HEK293 (cell line): ENCODE results near the gene MPPED2.

Experiments
- CTCF ChIA-PET: fragments of 350-600 bp; formaldehyde crosslinking; extraction: SDS; loops from one replicate; lab custom pipeline; 2021; ENCODE audit warnings: antibody characterized with exemption; lab: Yijun Ruan, JAX
- POLR2A ChIA-PET: fragments of 300-600 bp; formaldehyde crosslinking; extraction: SDS; loops from one replicate; lab custom pipeline; 2020; ENCODE audit warnings: antibody characterized with exemption, inconsistent platforms; lab: Yijun Ruan, JAX
- H3K27ac ChIP-seq: fragments of 200-500 bp; sonication (Bioruptor generic); 2 replicates; pipeline ENCODE4 v1.5.1; 2014; ENCODE audit warnings: low read depth, low read length, control low read depth, inconsistent platforms; ENCODE audit errors: extremely low read depth
- H3K36me3 ChIP-seq, 2 experiments: fragments of 200-500 bp in 1 of 2; sonication (Bioruptor generic) in 1 of 2; 1 replicate in 1 of 2; 2 replicates in 1 of 2; pipeline ENCODE4 v1.5.1; 2014 to 2017; ENCODE audit warnings: inconsistent platforms in 2 of 2, low read length in 2 of 2; ENCODE audit not compliant: control insufficient read depth in 2 of 2, insufficient read depth in 1 of 2
- H3K4me1 ChIP-seq: fragments of 200-500 bp; sonication (Bioruptor generic); 2 replicates; pipeline ENCODE4 v1.5.1; 2014; ENCODE audit warnings: mild to moderate bottlenecking, low read length, inconsistent platforms; ENCODE audit not compliant: control insufficient read depth, insufficient read depth
- H3K4me3 ChIP-seq: 2 replicates; pipeline ENCODE4 v1.5.1; 2011; ENCODE audit warnings: low read depth, mild to moderate bottlenecking, control low read depth, low read length, moderate library complexity
- H3K9me3 ChIP-seq: fragments of 200-500 bp; sonication (Bioruptor generic); 2 replicates; pipeline ENCODE4 v1.5.1; 2014; ENCODE audit warnings: low read depth, low read length, inconsistent platforms; ENCODE audit not compliant: control insufficient read depth, insufficient read depth
- EGR2 ChIP-seq: fragments of 450-650 bp; formaldehyde crosslinking; IDR thresholded peaks from 2 replicates; pipeline ENCODE4 v1.5.1; 2016; ENCODE audit warnings: low read depth, missing biosample characterization, missing genetic modification characterization
- KLF1 ChIP-seq: fragments of 450-650 bp; formaldehyde crosslinking; IDR thresholded peaks from 2 replicates; pipeline ENCODE4 v1.5.1; 2016; ENCODE audit warnings: missing biosample characterization, missing genetic modification characterization
- KLF8 ChIP-seq: fragments of 450-650 bp; formaldehyde crosslinking; IDR thresholded peaks from 2 replicates; pipeline ENCODE4 v1.5.1; 2016; ENCODE audit warnings: missing biosample characterization, missing genetic modification characterization
- MEIS1 ChIP-seq: sonication (generic); formaldehyde crosslinking; IDR thresholded peaks from 2 replicates; pipeline ENCODE4 v1.8.1; 2022; ENCODE audit warnings: missing genetic modification reagents, mild to moderate bottlenecking, borderline replicate concordance
- OVOL3 ChIP-seq: fragments of 450-650 bp; formaldehyde crosslinking; IDR thresholded peaks from 2 replicates; pipeline ENCODE4 v1.5.1; 2016; ENCODE audit warnings: missing biosample characterization, missing genetic modification characterization
- YY1 ChIP-seq: fragments of 450-650 bp; formaldehyde crosslinking; IDR thresholded peaks from 2 replicates; pipeline ENCODE4 v1.5.1; 2018; ENCODE audit warnings: missing biosample characterization, missing genetic modification characterization
- ZBTB20 ChIP-seq: fragments of 450-650 bp; formaldehyde crosslinking; IDR thresholded peaks from 2 replicates; pipeline ENCODE4 v1.5.1; 2016; ENCODE audit warnings: missing biosample characterization, missing genetic modification characterization
- ZNF114 ChIP-seq: fragments of 450-650 bp; formaldehyde crosslinking; IDR thresholded peaks from 2 replicates; pipeline ENCODE4 v1.5.0; 2017; ENCODE audit warnings: missing biosample characterization, missing genetic modification characterization
- ZNF132 ChIP-seq: fragments of 450-650 bp; formaldehyde crosslinking; IDR thresholded peaks from 2 replicates; pipeline ENCODE4 v1.5.1; 2017; ENCODE audit warnings: missing biosample characterization, missing genetic modification characterization, borderline replicate concordance
- ZNF184 ChIP-seq: fragments of 450-650 bp; IDR thresholded peaks from 2 replicates; pipeline ENCODE4 v1.5.1; 2018; ENCODE audit warnings: missing biosample characterization, mild to moderate bottlenecking, missing genetic modification characterization
- ZNF221 ChIP-seq: fragments of 450-650 bp; formaldehyde crosslinking; IDR thresholded peaks from 2 replicates; pipeline ENCODE4 v1.5.1; 2017; ENCODE audit warnings: missing biosample characterization, missing genetic modification characterization, borderline replicate concordance
- ZNF248 ChIP-seq: fragments of 450-650 bp; formaldehyde crosslinking; IDR thresholded peaks from 2 replicates; pipeline ENCODE4 v1.5.1; 2017; ENCODE audit warnings: missing biosample characterization, missing genetic modification characterization
- ZNF302 ChIP-seq: fragments of 450-650 bp; formaldehyde crosslinking; IDR thresholded peaks from 2 replicates; pipeline ENCODE4 v1.5.1; 2016; ENCODE audit warnings: missing biosample characterization, missing genetic modification characterization, low read depth
- ZNF37A ChIP-seq: fragments of 450-650 bp; IDR thresholded peaks from 2 replicates; pipeline ENCODE4 v1.5.1; 2018; ENCODE audit warnings: missing biosample characterization, missing genetic modification characterization
- ZNF404 ChIP-seq: fragments of 450-650 bp; formaldehyde crosslinking; IDR thresholded peaks from 2 replicates; pipeline ENCODE4 v1.5.1; 2017; ENCODE audit warnings: missing biosample characterization, missing genetic modification characterization
- ZNF416 ChIP-seq: fragments of 450-650 bp; formaldehyde crosslinking; IDR thresholded peaks from 2 replicates; pipeline ENCODE4 v1.5.1; 2016; ENCODE audit warnings: missing biosample characterization, missing genetic modification characterization
- ZNF473 ChIP-seq: fragments of 450-650 bp; formaldehyde crosslinking; IDR thresholded peaks from 2 replicates; pipeline ENCODE4 v1.5.1; 2017; ENCODE audit warnings: missing biosample characterization, missing genetic modification characterization
- ZNF514 ChIP-seq: fragments of 450-650 bp; formaldehyde crosslinking; IDR thresholded peaks from 2 replicates; pipeline ENCODE4 v1.5.1; 2016; ENCODE audit warnings: missing biosample characterization, missing genetic modification characterization
- ZNF521 ChIP-seq: fragments of 450-650 bp; formaldehyde crosslinking; IDR thresholded peaks from 2 replicates; pipeline ENCODE4 v1.5.1; 2017; ENCODE audit warnings: missing biosample characterization, mild to moderate bottlenecking, missing genetic modification characterization
- ZNF549 ChIP-seq: fragments of 450-650 bp; IDR thresholded peaks from 2 replicates; pipeline ENCODE4 v1.5.1; 2018; ENCODE audit warnings: missing biosample characterization, missing genetic modification characterization, mild to moderate bottlenecking, inconsistent platforms, moderate library complexity
- ZNF596 ChIP-seq: fragments of 450-650 bp; IDR thresholded peaks from 2 replicates; pipeline ENCODE4 v1.5.0; 2018; ENCODE audit warnings: missing biosample characterization, mild to moderate bottlenecking, missing genetic modification characterization, moderate library complexity
- ZNF600 ChIP-seq: fragments of 450-650 bp; formaldehyde crosslinking; IDR thresholded peaks from 2 replicates; pipeline ENCODE4 v1.5.1; 2016; ENCODE audit warnings: missing biosample characterization, missing genetic modification characterization
- ZNF660 ChIP-seq: fragments of 450-650 bp; IDR thresholded peaks from 2 replicates; pipeline ENCODE4 v1.5.1; 2018; ENCODE audit warnings: missing biosample characterization, mild to moderate bottlenecking, missing genetic modification characterization
- ZNF707 ChIP-seq: fragments of 450-650 bp; formaldehyde crosslinking; IDR thresholded peaks from 2 replicates; pipeline ENCODE4 v1.5.1; 2016; ENCODE audit warnings: missing biosample characterization, missing genetic modification characterization
- ZNF791 ChIP-seq: fragments of 450-650 bp; formaldehyde crosslinking; IDR thresholded peaks from 2 replicates; pipeline ENCODE4 v1.5.1; 2016; ENCODE audit warnings: missing biosample characterization, missing genetic modification characterization
- ZNF792 ChIP-seq: fragments of 450-650 bp; formaldehyde crosslinking; IDR thresholded peaks from 2 replicates; pipeline ENCODE4 v1.5.1; 2016; ENCODE audit warnings: missing biosample characterization, missing genetic modification characterization
- ZSCAN30 ChIP-seq: fragments of 450-650 bp; IDR thresholded peaks from 2 replicates; pipeline ENCODE4 v1.5.1; 2018; ENCODE audit warnings: missing biosample characterization, mild to moderate bottlenecking, missing genetic modification characterization, moderate library complexity
- TF ChIP-seq, protein P1 (sequence below): fragments of 450-650 bp; formaldehyde crosslinking; IDR thresholded peaks from 2 replicates; pipeline ENCODE4 v1.5.1; 2016; ENCODE audit warnings: missing biosample characterization, missing genetic modification characterization
- TF ChIP-seq, protein P2 (sequence below): fragments of 450-650 bp; formaldehyde crosslinking; IDR thresholded peaks from 2 replicates; pipeline ENCODE4 v1.5.1; 2016; ENCODE audit warnings: missing biosample characterization, missing genetic modification characterization
- TF ChIP-seq, protein P3 (sequence below): fragments of 450-650 bp; formaldehyde crosslinking; IDR thresholded peaks from 2 replicates; pipeline ENCODE4 v1.5.1; 2016; ENCODE audit warnings: missing biosample characterization, missing genetic modification characterization
- TF ChIP-seq, protein P4 (sequence below): fragments of 450-650 bp; formaldehyde crosslinking; IDR thresholded peaks from 2 replicates; pipeline ENCODE4 v1.5.1; 2016; ENCODE audit warnings: missing biosample characterization, missing genetic modification characterization
- TF ChIP-seq, protein P5 (sequence below): fragments of 450-650 bp; formaldehyde crosslinking; IDR thresholded peaks from 2 replicates; pipeline ENCODE4 v1.5.1; 2017; ENCODE audit warnings: missing biosample characterization, missing genetic modification characterization

Gene MPPED2

DNA sequence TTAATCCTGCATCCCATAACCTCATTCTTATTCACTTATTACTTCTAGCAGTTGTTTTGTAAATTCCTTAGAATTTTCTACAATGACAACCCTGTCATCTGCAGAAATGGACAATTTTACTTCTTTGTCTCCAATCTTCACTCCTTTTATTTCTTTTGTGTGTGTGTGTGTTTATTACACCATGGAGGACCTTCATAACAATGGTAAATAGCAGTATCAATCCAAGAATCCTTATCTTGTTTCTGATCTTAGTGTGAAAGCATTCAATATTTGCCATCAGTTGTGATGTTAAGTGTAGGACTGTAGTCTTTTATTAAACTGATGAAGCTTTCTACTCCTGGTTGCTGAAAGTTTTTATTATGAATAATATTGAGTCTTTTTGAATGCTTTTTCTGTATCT, 109.1 kb downstream of the MPPED2 start (continued):
- TF ChIP-seq ZNF132 (tag by site-specific recombination), result no peak
- TF ChIP-seq ZNF302 (tag by site-specific recombination), result no peak

DNA sequence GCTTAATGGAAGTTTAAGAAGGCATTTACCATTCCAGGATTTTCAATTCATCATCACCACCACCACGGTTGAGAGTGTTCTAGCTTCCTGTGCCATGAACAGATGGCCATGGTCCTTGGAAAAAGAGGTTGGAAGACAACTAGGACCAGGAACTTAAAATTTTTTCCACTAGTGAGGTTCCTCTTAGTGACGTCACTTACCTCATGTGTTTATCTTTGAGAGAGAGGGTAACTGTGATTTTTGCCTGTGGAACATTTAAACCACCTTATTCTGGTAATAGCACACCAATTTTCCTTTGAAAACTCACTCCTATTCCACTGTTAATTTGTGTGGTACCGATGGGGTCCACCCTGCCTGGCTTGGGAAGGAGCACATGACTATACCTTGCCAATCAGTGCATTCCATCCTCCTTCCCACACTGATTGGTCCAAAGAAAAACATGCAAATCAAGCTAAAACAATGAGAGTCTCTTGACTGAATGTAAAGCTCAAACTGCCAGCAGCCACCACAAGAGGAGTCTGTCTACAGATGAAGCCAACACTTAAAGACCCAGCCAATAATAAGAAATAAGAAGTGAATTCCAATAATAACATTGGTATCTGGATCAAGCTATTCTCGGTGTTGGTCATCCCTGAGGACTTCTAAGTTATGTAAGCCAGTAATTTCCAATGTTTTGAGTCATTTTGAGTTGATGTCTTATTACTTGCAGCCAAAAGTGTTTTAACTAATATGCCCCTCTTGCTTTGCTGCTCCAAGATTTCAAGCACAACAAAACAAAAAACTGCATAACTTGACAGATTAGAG, 111.8 kb downstream of the MPPED2 start:
- H3K4me3 ChIP-seq, result no peak overlapping the region
- no peak overlapping the region for H3K27ac ChIP-seq
- no peaks in the 10 kb centered on the region for H3K36me3 ChIP-seq
- no peaks in the 10 kb centered on the region; the same call in 1 of the 2 replicates for H3K4me1 ChIP-seq
- ChIA-PET CTCF (interaction anchor here (0.6 kb wide), 1 partner anchor 89 kb away, joined by 8 read pairs; no protein-coding TSS in a partner anchor), POLR2A (no interaction called here)
- no peaks in the 10 kb centered on the region for H3K9me3 ChIP-seq
- TF ChIP-seq, protein P1, sequence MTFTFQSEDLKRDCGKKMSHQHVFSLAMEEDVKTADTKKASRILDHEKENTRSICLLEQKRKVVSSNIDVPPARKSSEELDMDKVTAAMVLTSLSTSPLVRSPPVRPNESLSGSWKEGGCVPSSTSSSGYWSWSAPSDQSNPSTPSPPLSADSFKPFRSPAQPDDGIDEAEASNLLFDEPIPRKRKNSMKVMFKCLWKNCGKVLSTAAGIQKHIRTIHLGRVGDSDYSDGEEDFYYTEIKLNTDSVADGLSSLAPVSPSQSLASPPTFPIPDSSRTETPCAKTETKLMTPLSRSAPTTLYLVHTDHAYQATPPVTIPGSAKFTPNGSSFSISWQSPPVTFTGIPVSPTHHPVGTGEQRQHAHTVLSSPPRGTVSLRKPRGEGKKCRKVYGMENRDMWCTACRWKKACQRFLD (tag by site-specific recombination), result no peak
- no peak for TF ChIP-seq ZNF248
- no peak for TF ChIP-seq ZNF416
- TF ChIP-seq ZNF660 (tag by site-specific recombination), result no peak
- no peak for TF ChIP-seq YY1 (tag by site-specific recombination)
- TF ChIP-seq ZNF549, result no peak
- TF ChIP-seq ZNF184 (tag by site-specific recombination), result no peak
- no peak for TF ChIP-seq EGR2 (tag by site-specific recombination)
- TF ChIP-seq ZNF114 (tag by site-specific recombination), result no peak
- no peak for TF ChIP-seq ZNF521 (tag by site-specific recombination)
- TF ChIP-seq ZSCAN30 (tag by site-specific recombination), result no peak
- no peak for TF ChIP-seq ZNF514 (tag by site-specific recombination)

DNA sequence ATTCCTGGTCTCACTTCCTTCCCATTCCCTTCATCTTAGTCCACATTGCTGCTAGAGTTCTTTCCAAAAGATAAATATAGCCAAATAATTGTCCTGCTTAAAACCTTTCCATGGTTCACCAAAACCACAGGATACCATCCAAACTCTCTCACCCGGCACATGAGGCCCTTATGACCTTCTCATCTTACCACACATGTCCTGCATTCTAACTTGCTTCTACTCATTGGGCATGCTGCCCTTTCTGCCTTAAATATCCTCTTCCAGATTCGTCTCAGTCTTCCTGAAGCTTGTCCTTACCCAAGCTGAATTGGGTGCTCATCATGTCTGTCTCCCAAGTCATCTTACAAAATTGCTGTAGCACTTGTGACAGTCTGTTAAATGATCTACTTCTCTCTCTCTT, 114.9 kb downstream of the MPPED2 start:
- no peaks in the 10 kb centered on the region for H3K9me3 ChIP-seq
- ChIA-PET POLR2A (no interaction called here), CTCF (no interaction called here)
- H3K4me3 ChIP-seq, result no peak overlapping the region
- H3K4me1 ChIP-seq, result 0 out of 2 replicates have a peak, but pooled peaks cover 2% of the 10 kb centered on the region
- no peak overlapping the region for H3K27ac ChIP-seq
- no peaks in the 10 kb centered on the region for H3K36me3 ChIP-seq
- TF ChIP-seq, protein P2, sequence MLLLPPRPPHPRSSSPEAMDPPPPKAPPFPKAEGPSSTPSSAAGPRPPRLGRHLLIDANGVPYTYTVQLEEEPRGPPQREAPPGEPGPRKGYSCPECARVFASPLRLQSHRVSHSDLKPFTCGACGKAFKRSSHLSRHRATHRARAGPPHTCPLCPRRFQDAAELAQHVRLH (tag by site-specific recombination), result no peak
- TF ChIP-seq, protein P3, sequence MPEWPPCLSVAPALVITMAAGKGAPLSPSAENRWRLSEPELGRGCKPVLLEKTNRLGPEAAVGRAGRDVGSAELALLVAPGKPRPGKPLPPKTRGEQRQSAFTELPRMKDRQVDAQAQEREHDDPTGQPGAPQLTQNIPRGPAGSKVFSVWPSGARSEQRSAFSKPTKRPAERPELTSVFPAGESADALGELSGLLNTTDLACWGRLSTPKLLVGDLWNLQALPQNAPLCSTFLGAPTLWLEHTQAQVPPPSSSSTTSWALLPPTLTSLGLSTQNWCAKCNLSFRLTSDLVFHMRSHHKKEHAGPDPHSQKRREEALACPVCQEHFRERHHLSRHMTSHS (tag by site-specific recombination), result no peak
- no peak for TF ChIP-seq ZNF37A (tag by site-specific recombination)
- TF ChIP-seq MEIS1, result no peak
- TF ChIP-seq, protein P4, sequence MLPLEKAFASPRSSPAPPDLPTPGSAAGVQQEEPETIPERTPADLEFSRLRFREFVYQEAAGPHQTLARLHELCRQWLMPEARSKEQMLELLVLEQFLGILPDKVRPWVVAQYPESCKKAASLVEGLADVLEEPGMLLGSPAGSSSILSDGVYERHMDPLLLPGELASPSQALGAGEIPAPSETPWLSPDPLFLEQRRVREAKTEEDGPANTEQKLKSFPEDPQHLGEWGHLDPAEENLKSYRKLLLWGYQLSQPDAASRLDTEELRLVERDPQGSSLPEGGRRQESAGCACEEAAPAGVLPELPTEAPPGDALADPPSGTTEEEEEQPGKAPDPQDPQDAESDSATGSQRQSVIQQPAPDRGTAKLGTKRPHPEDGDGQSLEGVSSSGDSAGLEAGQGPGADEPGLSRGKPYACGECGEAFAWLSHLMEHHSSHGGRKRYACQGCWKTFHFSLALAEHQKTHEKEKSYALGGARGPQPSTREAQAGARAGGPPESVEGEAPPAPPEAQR (tag by site-specific recombination), result no peak
- TF ChIP-seq ZNF792 (tag by site-specific recombination), result no peak
- TF ChIP-seq ZNF791 (tag by site-specific recombination), result no peak
- no peak for TF ChIP-seq ZBTB20 (tag by site-specific recombination)
- TF ChIP-seq KLF8 (tag by site-specific recombination), result no peak
- no peak for TF ChIP-seq ZNF600 (tag by site-specific recombination)
- TF ChIP-seq ZNF596, result no peak
- no peak for TF ChIP-seq ZNF221 (tag by site-specific recombination)
- TF ChIP-seq ZNF473 (tag by site-specific recombination), result no peak
- TF ChIP-seq, protein P5, sequence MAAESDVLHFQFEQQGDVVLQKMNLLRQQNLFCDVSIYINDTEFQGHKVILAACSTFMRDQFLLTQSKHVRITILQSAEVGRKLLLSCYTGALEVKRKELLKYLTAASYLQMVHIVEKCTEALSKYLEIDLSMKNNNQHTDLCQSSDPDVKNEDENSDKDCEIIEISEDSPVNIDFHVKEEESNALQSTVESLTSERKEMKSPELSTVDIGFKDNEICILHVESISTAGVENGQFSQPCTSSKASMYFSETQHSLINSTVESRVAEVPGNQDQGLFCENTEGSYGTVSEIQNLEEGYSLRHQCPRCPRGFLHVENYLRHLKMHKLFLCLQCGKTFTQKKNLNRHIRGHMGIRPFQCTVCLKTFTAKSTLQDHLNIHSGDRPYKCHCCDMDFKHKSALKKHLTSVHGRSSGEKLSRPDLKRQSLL (tag by site-specific recombination), result no peak
- TF ChIP-seq OVOL3 (tag by site-specific recombination), result no peak
- no peak for TF ChIP-seq KLF1
- TF ChIP-seq ZNF404 (tag by site-specific recombination), result no peak
- no peak for TF ChIP-seq ZNF707 (tag by site-specific recombination)
